ENCODE measurements around the gene SPEM3.

Gene SPEM3

GRCh38 chr17:7405350-7406234 is 23.1 kb upstream of the SPEM3 start:
- no peak overlapping the region for H3K27ac ChIP-seq (ENCODE audit: low read length)
- H3K27me3 ChIP-seq (ENCODE audit: low read depth, low read length): peaks cover 5% of the 10 kb centered on the region; the same call in 1 of the 2 replicates
- no peaks in the 10 kb centered on the region for H4K20me1 ChIP-seq (ENCODE audit: insufficient read depth, low read length)
- H3K79me2 ChIP-seq (ENCODE audit: low read length): no peaks in the 10 kb centered on the region
- no peak overlapping the region for H2AFZ ChIP-seq (ENCODE audit: low read depth, low read length)
- peak overlapping the region; percentile 83 for H3K4me3 ChIP-seq (ENCODE audit: low read length)
- H3K4me1 ChIP-seq (ENCODE audit: low read length): peaks cover 10% of the 10 kb centered on the region
- no peaks in the 10 kb centered on the region for H3K9me3 ChIP-seq (ENCODE audit: insufficient read depth, low read length)
- no peak overlapping the region for H3K9ac ChIP-seq (ENCODE audit: low read length)
- TF ChIP-seq EZH2phosphoT487 (IDR thresholded peaks at IDR 0.05; ENCODE audit: low read depth) (no peak), CTCF (IDR thresholded peaks at IDR 0.05; ENCODE audit: low read depth, low read length) (no peak)
- H3K36me3 ChIP-seq (replicated peaks; ENCODE audit: low read depth, low read length): no peaks in the 10 kb centered on the region
- peak overlapping the region; percentile 85 for H3K4me2 ChIP-seq (ENCODE audit: low read length)

- Histone ChIP-seq H4K20me1 (ENCODE audit: insufficient read depth, low read length) (no peaks in the 10 kb centered on the region), H3K27ac (ENCODE audit: low read length) (no peak overlapping the region), H3K4me2 (ENCODE audit: low read length) (no peak overlapping the region), H3K4me3 (ENCODE audit: low read length) (no peak overlapping the region), H3K4me1 (ENCODE audit: low read length) (peaks cover 10% of the 10 kb centered on the region), H3K9ac (ENCODE audit: low read length) (no peak overlapping the region), H2AFZ (ENCODE audit: low read depth, low read length) (no peak overlapping the region), H3K9me3 (ENCODE audit: insufficient read depth, low read length) (no peaks in the 10 kb centered on the region), H3K79me2 (ENCODE audit: low read length) (no peaks in the 10 kb centered on the region), H3K36me3 (replicated peaks; ENCODE audit: low read depth, low read length) (no peaks in the 10 kb centered on the region), H3K27me3 (ENCODE audit: low read depth, low read length) (peaks cover 5% of the 10 kb centered on the region; the same call in 1 of the 2 replicates)
- TF ChIP-seq EZH2phosphoT487 (IDR thresholded peaks at IDR 0.05; ENCODE audit: low read depth) (no peak), CTCF (IDR thresholded peaks at IDR 0.05; ENCODE audit: low read depth, low read length) (no peak)
Measured at GRCh38 chr17:7406235-7406825, 22.3 kb upstream of the SPEM3 start.

- H3K27ac ChIP-seq (ENCODE audit: low read length): no peak overlapping the region
- peaks cover 10% of the 10 kb centered on the region for H3K4me1 ChIP-seq (ENCODE audit: low read length)
- TF ChIP-seq CTCF (IDR thresholded peaks at IDR 0.05; ENCODE audit: low read depth, low read length) (no peak), EZH2phosphoT487 (IDR thresholded peaks at IDR 0.05; ENCODE audit: low read depth) (no peak)
- no peak overlapping the region for H3K4me2 ChIP-seq (ENCODE audit: low read length)
- H3K4me3 ChIP-seq (ENCODE audit: low read length): no peak overlapping the region
- no peaks in the 10 kb centered on the region for H3K9me3 ChIP-seq (ENCODE audit: insufficient read depth, low read length)
- no peak overlapping the region for H3K9ac ChIP-seq (ENCODE audit: low read length)
- peaks cover 5% of the 10 kb centered on the region; the same call in 1 of the 2 replicates for H3K27me3 ChIP-seq (ENCODE audit: low read depth, low read length)
- H3K79me2 ChIP-seq (ENCODE audit: low read length): no peaks in the 10 kb centered on the region
- H3K36me3 ChIP-seq (replicated peaks; ENCODE audit: low read depth, low read length): no peaks in the 10 kb centered on the region
- H2AFZ ChIP-seq (ENCODE audit: low read depth, low read length): no peak overlapping the region
- H4K20me1 ChIP-seq (ENCODE audit: insufficient read depth, low read length): no peaks in the 10 kb centered on the region
Measured at GRCh38 chr17:7407082-7407481, 21.6 kb upstream of the SPEM3 start.

DNA sequence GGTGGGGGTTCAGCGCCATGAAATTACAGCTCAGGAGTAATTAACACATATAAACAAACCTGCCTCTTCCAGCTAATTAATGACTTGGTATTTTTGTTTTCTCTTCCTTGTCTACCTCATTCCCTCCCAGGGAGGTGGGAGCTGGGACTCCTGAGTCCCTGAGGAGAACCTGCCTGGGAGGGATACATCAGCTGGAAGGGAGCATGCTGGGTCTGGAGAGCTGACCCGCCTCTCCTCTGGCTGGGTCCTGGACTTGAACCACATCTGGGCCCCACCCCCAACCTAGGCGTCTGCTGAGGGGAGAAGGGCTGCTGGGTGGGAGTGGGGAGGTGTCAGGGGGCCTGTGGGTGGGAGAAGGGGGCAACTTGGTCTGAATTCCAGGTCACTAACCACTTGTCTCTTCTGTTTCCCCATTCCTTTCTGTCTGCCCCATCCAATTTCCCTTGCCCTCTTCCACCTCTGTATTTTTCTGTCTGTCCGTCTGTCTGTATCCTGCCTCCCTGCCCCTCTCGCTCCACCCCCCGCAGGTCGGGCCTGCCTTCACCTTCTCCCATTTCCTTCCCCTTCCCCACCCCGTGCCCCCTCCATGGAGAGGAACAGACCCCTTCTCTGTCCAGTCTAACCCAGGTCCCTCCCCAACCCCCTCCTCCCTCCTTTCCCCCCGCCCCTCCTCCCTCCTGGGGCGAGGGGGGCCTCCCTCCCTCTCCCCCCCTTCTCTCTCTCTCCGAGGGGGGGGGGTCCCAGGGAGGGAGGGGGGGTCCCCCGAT is 21.0 kb upstream of the SPEM3 start, which contains the start of gene NLGN2:
Gene NLGN2 (plus strand): TSS at position 361 of the 767 bp plus-strand sequence. CDS start 411 bp downstream, outside the sequence.
- Histone ChIP-seq H3K27me3 (ENCODE audit: low read depth, low read length) (peaks cover 5% of the 10 kb centered on the region; the same call in 1 of the 2 replicates), H3K36me3 (replicated peaks; ENCODE audit: low read depth, low read length) (no peaks in the 10 kb centered on the region), H3K79me2 (ENCODE audit: low read length) (no peaks in the 10 kb centered on the region), H4K20me1 (ENCODE audit: insufficient read depth, low read length) (no peaks in the 10 kb centered on the region), H3K4me1 (ENCODE audit: low read length) (peaks cover 10% of the 10 kb centered on the region), H3K27ac (ENCODE audit: low read length) (no peak within 1 kb of the TSS), H3K9ac (ENCODE audit: low read length) (no peak within 1 kb of the TSS), H3K4me3 (ENCODE audit: low read length) (no peak within 1 kb of the TSS), H3K9me3 (ENCODE audit: insufficient read depth, low read length) (no peaks in the 10 kb centered on the region), H2AFZ (ENCODE audit: low read depth, low read length) (no peak within 1 kb of the TSS), H3K4me2 (ENCODE audit: low read length) (no peak within 1 kb of the TSS)
- no peak for TF ChIP-seq CTCF (IDR thresholded peaks at IDR 0.05; ENCODE audit: low read depth, low read length)
- TF ChIP-seq EZH2phosphoT487 (IDR thresholded peaks at IDR 0.05; ENCODE audit: low read depth): no peak
